Immature natural killer cell (primary cell): Measurements from ENCODE around the gene GNAT3. TPM values are rescaled to one million over a fixed set of nuclear protein-coding genes. Genes with fewer than 3 reads are reported as not detected.

Source experiments
- DNase-seq, 3 donors: peaks; one replicate each; pipeline ENCODE4 v3.0.0; 2022; ENCODE audit warnings: mixed read lengths in 1 of 3
- H3K27ac Mint-ChIP-seq, 6 donors: one replicate each; pipeline ENCODE4 v1.8.0; 2020; ENCODE audit warnings: mixed read lengths in 6 of 6, mild to moderate bottlenecking in 5 of 6, inconsistent platforms in 4 of 6, moderate library complexity in 3 of 6
- H3K27me3 Mint-ChIP-seq, 3 donors: one replicate each; pipeline ENCODE4 v1.8.0; 2020 to 2021; ENCODE audit warnings: low read depth in 3 of 3, mild to moderate bottlenecking in 3 of 3, mixed read lengths in 3 of 3, moderate library complexity in 3 of 3, inconsistent platforms in 1 of 3
- H3K36me3 Mint-ChIP-seq, 3 donors: one replicate each; pipeline ENCODE4 v1.8.0; 2020; ENCODE audit warnings: mixed read lengths in 3 of 3, inconsistent platforms in 2 of 3, mild to moderate bottlenecking in 2 of 3
- H3K4me1 Mint-ChIP-seq, 2 donors: one replicate each; pipeline ENCODE4 v1.8.0; 2020; ENCODE audit warnings: inconsistent platforms in 2 of 2, mild to moderate bottlenecking in 2 of 2, mixed read lengths in 2 of 2, moderate library complexity in 1 of 2
- H3K4me3 Mint-ChIP-seq, 5 donors: one replicate each; pipeline ENCODE4 v1.8.0; 2020; ENCODE audit warnings: mild to moderate bottlenecking in 5 of 5, mixed read lengths in 5 of 5, inconsistent platforms in 3 of 5, moderate library complexity in 3 of 5
- H3K9me3 Mint-ChIP-seq, 6 donors: one replicate each; pipeline ENCODE4 v1.8.0; 2020; ENCODE audit warnings: mild to moderate bottlenecking in 6 of 6, mixed read lengths in 6 of 6, inconsistent platforms in 4 of 6, moderate library complexity in 3 of 6
- polyA plus RNA-seq, 3 donors: library from polyadenylated mRNA; unstranded; fragments of 300-500 nt; fragmentation: Illumina TruSeq; gene quantifications; one replicate each; pipeline ENCODE4 v1.2.3, GENCODE V29; 2021

GNAT3 gene
- polyA plus RNA-seq, 3 donors from 2014 or later: not detected

- no peak for DNase-seq
- Mint-ChIP-seq H3K27ac (no peak overlapping the region), H3K4me3 (no peak overlapping the region), H3K27me3 (no peaks in the 10 kb centered on the region), H3K9me3 (peaks cover 0 to 29% (median 6%) of the 10 kb centered on the region in 6 donors), H3K4me1 (no peaks in the 10 kb centered on the region), H3K36me3 (no peaks in the 10 kb centered on the region)
Measured at GRCh38 chr7:80415114-80415513, 96.8 kb downstream of the GNAT3 start.

GRCh38 chr7:80414331-80414730, 97.5 kb downstream of the GNAT3 start:
- Mint-ChIP-seq H3K36me3 (no peaks in the 10 kb centered on the region), H3K4me3 (no peak overlapping the region), H3K4me1 (no peaks in the 10 kb centered on the region), H3K27ac (no peak overlapping the region), H3K27me3 (no peaks in the 10 kb centered on the region), H3K9me3 (peaks cover 0 to 32% (median 5%) of the 10 kb centered on the region in 6 donors)
- DNase-seq: no peak

- no peak overlapping the region for H3K4me3 Mint-ChIP-seq
- DNase-seq: no peak
Measured at GRCh38 chr7:80413383-80413945, 98.4 kb downstream of the GNAT3 start.

GRCh38 chr7:80412842-80413241, 99.0 kb downstream of the GNAT3 start:
- no peak overlapping the region for H3K27ac Mint-ChIP-seq
- H3K4me3 Mint-ChIP-seq: no peak overlapping the region
- H3K4me1 Mint-ChIP-seq: no peaks in the 10 kb centered on the region
- DNase-seq: no peak
- peaks cover 0 to 25% (median 5%) of the 10 kb centered on the region in 6 donors for H3K9me3 Mint-ChIP-seq
- no peaks in the 10 kb centered on the region for H3K36me3 Mint-ChIP-seq
- H3K27me3 Mint-ChIP-seq: no peaks in the 10 kb centered on the region

More at GRCh38 chr7:80413383-80413945, 98.4 kb downstream of the GNAT3 start:
- H3K36me3 Mint-ChIP-seq: no peaks in the 10 kb centered on the region
- H3K9me3 Mint-ChIP-seq: peaks cover 0 to 31% (median 5%) of the 10 kb centered on the region in 6 donors
- H3K27me3 Mint-ChIP-seq: no peaks in the 10 kb centered on the region
- H3K4me1 Mint-ChIP-seq: no peaks in the 10 kb centered on the region
- H3K27ac Mint-ChIP-seq: no peak overlapping the region

GRCh38 chr7:80411621-80412020, 100.2 kb downstream of the GNAT3 start:
- Mint-ChIP-seq H3K9me3 (peaks cover 0 to 22% (median 4%) of the 10 kb centered on the region in 6 donors), H3K36me3 (no peaks in the 10 kb centered on the region), H3K27ac (no peak overlapping the region), H3K27me3 (no peaks in the 10 kb centered on the region), H3K4me3 (no peak overlapping the region), H3K4me1 (no peaks in the 10 kb centered on the region)
- no peak for DNase-seq

- Mint-ChIP-seq H3K27ac (no peak overlapping the region), H3K36me3 (no peaks in the 10 kb centered on the region), H3K27me3 (no peaks in the 10 kb centered on the region)
Measured at GRCh38 chr7:80410081-80410480, 101.8 kb downstream of the GNAT3 start.

More at GRCh38 chr7:80410081-80410480, 101.8 kb downstream of the GNAT3 start:
- no peak overlapping the region for H3K4me3 Mint-ChIP-seq
- H3K4me1 Mint-ChIP-seq: no peaks in the 10 kb centered on the region
- peaks cover 3 to 27% (median 6%) of the 10 kb centered on the region in 6 donors for H3K9me3 Mint-ChIP-seq
- no peak for DNase-seq

Other genes starting within 250 kb of the GNAT3 start
- gene CD36, start 126.6 kb upstream of the GNAT3 start, polyA plus RNA-seq: 10 to 100 TPM in 2 of 3 donors, 1 to 10 TPM in 1; 2.0 to 11.4 (median 10.5) TPM